GM23338 (cell line): ENCODE results near the gene PPP1R3A. TPM values are rescaled to one million over a fixed set of nuclear protein-coding genes. Genes with fewer than 3 reads are reported as not detected.

Experiments
- ATAC-seq: fragments of 200-7000 bp; cut with Tn5 transposase; 3 replicates; pipeline ENCODE4 v1.9.1; 2020
- DNase-seq: peaks from one replicate; pipeline ENCODE4 v3.0.0-alpha.2; 2015; ENCODE audit warnings: low spot score
- H2AFZ ChIP-seq: fragments of 200-600 bp; sonication (generic); 2 replicates; pipeline ENCODE4 v1.8.0; 2016; ENCODE audit warnings: antibody characterized with exemption, mild to moderate bottlenecking, moderate library complexity
- H3F3A ChIP-seq: fragments of 200-600 bp; sonication (generic); replicated peaks from 2 replicates; pipeline ENCODE4 v1.8.0; 2017; ENCODE audit warnings: antibody characterized with exemption, mixed run types, low read depth
- H3K27ac ChIP-seq: fragments of 200-600 bp; sonication (generic); 2 replicates; pipeline ENCODE4 v1.6.1; 2016; ENCODE audit warnings: low read depth
- H3K27me3 ChIP-seq: fragments of 200-600 bp; sonication (generic); 2 replicates; pipeline ENCODE4 v1.8.0; 2016; ENCODE audit warnings: mild to moderate bottlenecking, mixed run types, moderate library complexity; ENCODE audit not compliant: insufficient read depth
- H3K36me3 ChIP-seq: fragments of 200-600 bp; sonication (generic); 2 replicates; pipeline ENCODE4 v1.8.0; 2016; ENCODE audit warnings: mild to moderate bottlenecking; ENCODE audit not compliant: insufficient read depth
- H3K4me1 ChIP-seq: fragments of 200-600 bp; sonication (generic); 2 replicates; pipeline ENCODE4 v1.8.0; 2016; ENCODE audit warnings: mild to moderate bottlenecking, moderate library complexity; ENCODE audit not compliant: insufficient read depth
- H3K4me2 ChIP-seq: fragments of 200-600 bp; sonication (generic); 2 replicates; pipeline ENCODE4 v1.7.1; 2017; ENCODE audit warnings: mixed run types
- H3K4me3 ChIP-seq: fragments of 200-600 bp; sonication (generic); 2 replicates; pipeline ENCODE4 v1.6.1; 2016; ENCODE audit warnings: mixed run types
- H3K79me2 ChIP-seq: fragments of 200-600 bp; sonication (generic); replicated peaks from 2 replicates; pipeline ENCODE4 v1.8.0; 2017; ENCODE audit warnings: mild to moderate bottlenecking; ENCODE audit not compliant: insufficient read depth
- H3K9me2 ChIP-seq: fragments of 200-600 bp; sonication (generic); 2 replicates; pipeline ENCODE4 v1.8.0; 2017; ENCODE audit not compliant: insufficient read depth
- H4K20me1 ChIP-seq: fragments of 200-600 bp; sonication (generic); replicated peaks from 2 replicates; pipeline ENCODE4 v1.8.0; 2017; ENCODE audit warnings: mild to moderate bottlenecking; ENCODE audit not compliant: insufficient read depth
- H3K27ac Mint-ChIP-seq: 2 replicates; pipeline ENCODE4 v1.8.0; 2020; ENCODE audit warnings: inconsistent platforms, mild to moderate bottlenecking, moderate library complexity, mixed read lengths
- H3K27me3 Mint-ChIP-seq: 3 replicates; pipeline ENCODE4 v1.8.0; 2022; ENCODE audit warnings: low read depth, mild to moderate bottlenecking, moderate library complexity, mixed read lengths, inconsistent platforms; ENCODE audit not compliant: insufficient read depth, poor library complexity
- H3K36me3 Mint-ChIP-seq: 3 replicates; pipeline ENCODE4 v1.8.0; 2021; ENCODE audit warnings: low read depth, mild to moderate bottlenecking, inconsistent platforms, moderate library complexity, mixed read lengths
- H3K4me1 Mint-ChIP-seq: 3 replicates; pipeline ENCODE4 v1.8.0; 2020; ENCODE audit warnings: mild to moderate bottlenecking, inconsistent platforms, mixed read lengths
- H3K4me3 Mint-ChIP-seq: 3 replicates; pipeline ENCODE4 v1.8.0; 2021; ENCODE audit warnings: moderate library complexity, mild to moderate bottlenecking, inconsistent platforms, mixed read lengths
- H3K9me3 Mint-ChIP-seq: 3 replicates; pipeline ENCODE4 v1.8.0; 2020; ENCODE audit warnings: moderate library complexity, mild to moderate bottlenecking, inconsistent platforms, mixed read lengths
- CREB1 ChIP-seq: fragments of 250-450 bp; sonication (Bioruptor Pico); IDR thresholded peaks from 2 replicates; pipeline ENCODE4 v1.5.0; 2020; ENCODE audit warnings: low read depth, mild to moderate bottlenecking, moderate library complexity
- ETS1 ChIP-seq: IDR thresholded peaks from 2 replicates; pipeline ENCODE4 v1.6.1; 2016; ENCODE audit warnings: antibody characterized with exemption
- EZH2 ChIP-seq: fragments of 200-600 bp; sonication (generic); IDR thresholded peaks from one replicate; pipeline ENCODE4 v1.8.0; 2017; ENCODE audit warnings: antibody characterized with exemption, mild to moderate bottlenecking, low read depth; ENCODE audit not compliant: unreplicated experiment
- EZH2phosphoT487 ChIP-seq: fragments of 200-600 bp; sonication (generic); IDR thresholded peaks from one replicate; pipeline ENCODE4 v1.8.1; 2018; ENCODE audit warnings: antibody characterized with exemption; ENCODE audit not compliant: unreplicated experiment
- JUNB ChIP-seq: IDR thresholded peaks from one replicate; pipeline ENCODE4 v1.6.1; 2016; ENCODE audit warnings: antibody characterized with exemption; ENCODE audit not compliant: unreplicated experiment
- NANOG ChIP-seq: IDR thresholded peaks from 2 replicates; pipeline ENCODE4 v1.6.1; 2016; ENCODE audit warnings: antibody characterized with exemption, borderline replicate concordance
- POLR2AphosphoS5 ChIP-seq: IDR thresholded peaks from 2 replicates; pipeline ENCODE4 v1.6.1; 2016; ENCODE audit warnings: antibody characterized with exemption, low read depth
- STAT1 ChIP-seq: IDR thresholded peaks from one replicate; pipeline ENCODE4 v1.6.1; 2016; ENCODE audit warnings: antibody characterized with exemption; ENCODE audit not compliant: unreplicated experiment
- ZNF331 ChIP-seq: fragments of 250-450 bp; sonication (Bioruptor Pico); IDR thresholded peaks from 2 replicates; pipeline ENCODE4 v1.5.0; 2020; ENCODE audit warnings: low read depth, mild to moderate bottlenecking, moderate library complexity
- polyA plus RNA-seq: library from polyadenylated mRNA; unstranded; fragments of >200 nt; fragmentation: Nextera tagmentation; extraction: Ambion mirVana; gene quantifications from 2 replicates; pipeline ENCODE4 v1.2.1, GENCODE V29; 2016
- total RNA-seq: library from RNA; depleted of rRNA; stranded (reverse); fragments of >200 nt; shearing (Covaris generic); gene quantifications from 2 replicates; pipeline ENCODE4 v1.2.3, GENCODE V29; 2014
- TF ChIP-seq, protein P1 (sequence below), 2 experiments: fragments of 200-600 bp in 1 of 2; sonication (generic) in 1 of 2; conservative IDR thresholded peaks; 2 replicates each; pipeline versions ENCODE4 v1.5.1 to v1.6.1; 2016 to 2017; ENCODE audit warnings: antibody characterized with exemption in 2 of 2, low read depth in 2 of 2, mild to moderate bottlenecking in 2 of 2, moderate library complexity in 1 of 2
- TF ChIP-seq, protein P2 (sequence below): IDR thresholded peaks from one replicate; pipeline ENCODE4 v1.6.1; 2018; ENCODE audit warnings: antibody characterized with exemption; ENCODE audit not compliant: unreplicated experiment

Gene PPP1R3A
- total and polyA plus RNA-seq, 2 experiments from 2014 or later, result 0.28 TPM; not detected in 1

DNA sequence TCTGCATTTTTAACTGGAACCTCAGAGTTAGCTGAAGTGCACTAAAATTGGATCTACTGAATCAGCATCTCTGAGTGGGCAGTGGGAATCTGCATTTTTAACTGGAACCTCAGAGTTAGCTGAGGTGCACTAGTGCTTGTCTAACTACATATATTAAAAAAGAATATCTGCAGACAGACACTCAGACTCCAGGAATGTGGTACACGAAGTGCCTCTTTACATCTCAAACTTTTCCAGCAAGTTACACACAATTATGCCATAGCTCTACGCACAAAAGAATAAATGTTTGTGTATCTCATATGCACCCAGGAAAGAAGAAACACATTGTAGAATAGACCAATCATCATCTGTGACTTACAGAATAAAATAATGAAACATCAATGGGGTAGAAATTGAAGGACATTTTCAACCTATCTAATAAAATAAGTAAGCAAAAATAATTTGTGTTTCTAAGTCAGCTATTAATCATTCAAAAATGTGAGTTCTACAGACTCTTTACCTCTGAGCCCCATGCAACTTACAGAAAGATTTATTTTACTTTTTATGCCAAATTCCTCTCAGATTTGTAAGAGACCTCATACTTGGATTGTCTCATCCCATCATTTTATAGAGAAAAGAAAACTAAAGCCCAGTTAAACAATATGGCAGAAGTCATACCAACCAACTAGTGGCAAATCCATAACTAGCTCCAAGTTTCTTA is 28.3 kb downstream of the PPP1R3A start (continued):
- TF ChIP-seq, protein P1, sequence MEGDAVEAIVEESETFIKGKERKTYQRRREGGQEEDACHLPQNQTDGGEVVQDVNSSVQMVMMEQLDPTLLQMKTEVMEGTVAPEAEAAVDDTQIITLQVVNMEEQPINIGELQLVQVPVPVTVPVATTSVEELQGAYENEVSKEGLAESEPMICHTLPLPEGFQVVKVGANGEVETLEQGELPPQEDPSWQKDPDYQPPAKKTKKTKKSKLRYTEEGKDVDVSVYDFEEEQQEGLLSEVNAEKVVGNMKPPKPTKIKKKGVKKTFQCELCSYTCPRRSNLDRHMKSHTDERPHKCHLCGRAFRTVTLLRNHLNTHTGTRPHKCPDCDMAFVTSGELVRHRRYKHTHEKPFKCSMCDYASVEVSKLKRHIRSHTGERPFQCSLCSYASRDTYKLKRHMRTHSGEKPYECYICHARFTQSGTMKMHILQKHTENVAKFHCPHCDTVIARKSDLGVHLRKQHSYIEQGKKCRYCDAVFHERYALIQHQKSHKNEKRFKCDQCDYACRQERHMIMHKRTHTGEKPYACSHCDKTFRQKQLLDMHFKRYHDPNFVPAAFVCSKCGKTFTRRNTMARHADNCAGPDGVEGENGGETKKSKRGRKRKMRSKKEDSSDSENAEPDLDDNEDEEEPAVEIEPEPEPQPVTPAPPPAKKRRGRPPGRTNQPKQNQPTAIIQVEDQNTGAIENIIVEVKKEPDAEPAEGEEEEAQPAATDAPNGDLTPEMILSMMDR (conservative IDR thresholded peaks at IDR 0.05; ENCODE audit: low read depth in 2 of 2), result no peak
- TF ChIP-seq ETS1, result no peak
- no peak for TF ChIP-seq NANOG
- TF ChIP-seq EZH2phosphoT487, result no peak

GRCh38 chr7:113883096-113883495 is 35.7 kb downstream of the PPP1R3A start:
- no peak for DNase-seq
- Histone ChIP-seq H3K79me2 (no peaks in the 10 kb centered on the region), H2AFZ (no peak overlapping the region), H3K36me3 (no peaks in the 10 kb centered on the region), H3F3A (no peaks in the 10 kb centered on the region), H3K4me3 (no peak overlapping the region), H4K20me1 (no peaks in the 10 kb centered on the region), H3K27me3 (no peaks in the 10 kb centered on the region), H3K4me1 (no peaks in the 10 kb centered on the region), H3K9me2 (no peaks in the 10 kb centered on the region), H3K4me2 (no peak overlapping the region), H3K27ac (no peak overlapping the region)
- peaks cover 3% of the 10 kb centered on the region; the same call in 2 of the 3 replicates for H3K9me3 Mint-ChIP-seq
- H3K27ac Mint-ChIP-seq, result no peak overlapping the region
- H3K4me3 Mint-ChIP-seq, result no peak overlapping the region
- H3K36me3 Mint-ChIP-seq, result no peaks in the 10 kb centered on the region; the same call in 2 of the 3 replicates
- H3K4me1 Mint-ChIP-seq, result no peaks in the 10 kb centered on the region
- no peak for ATAC-seq
- no peaks in the 10 kb centered on the region for H3K27me3 Mint-ChIP-seq
- no peak for TF ChIP-seq NANOG
- TF ChIP-seq STAT1, result no peak
- no peak for TF ChIP-seq JUNB
- TF ChIP-seq, protein P1 (conservative IDR thresholded peaks at IDR 0.05; ENCODE audit: low read depth in 2 of 2), result no peak
- TF ChIP-seq EZH2, result no peak
- TF ChIP-seq CREB1 (CRISPR knock-in tag), result no peak
- TF ChIP-seq ETS1, result no peak
- no peak for TF ChIP-seq ZNF331 (CRISPR knock-in tag)
- TF ChIP-seq EZH2phosphoT487, result no peak
- no peak for TF ChIP-seq POLR2AphosphoS5
- TF ChIP-seq, protein P2, sequence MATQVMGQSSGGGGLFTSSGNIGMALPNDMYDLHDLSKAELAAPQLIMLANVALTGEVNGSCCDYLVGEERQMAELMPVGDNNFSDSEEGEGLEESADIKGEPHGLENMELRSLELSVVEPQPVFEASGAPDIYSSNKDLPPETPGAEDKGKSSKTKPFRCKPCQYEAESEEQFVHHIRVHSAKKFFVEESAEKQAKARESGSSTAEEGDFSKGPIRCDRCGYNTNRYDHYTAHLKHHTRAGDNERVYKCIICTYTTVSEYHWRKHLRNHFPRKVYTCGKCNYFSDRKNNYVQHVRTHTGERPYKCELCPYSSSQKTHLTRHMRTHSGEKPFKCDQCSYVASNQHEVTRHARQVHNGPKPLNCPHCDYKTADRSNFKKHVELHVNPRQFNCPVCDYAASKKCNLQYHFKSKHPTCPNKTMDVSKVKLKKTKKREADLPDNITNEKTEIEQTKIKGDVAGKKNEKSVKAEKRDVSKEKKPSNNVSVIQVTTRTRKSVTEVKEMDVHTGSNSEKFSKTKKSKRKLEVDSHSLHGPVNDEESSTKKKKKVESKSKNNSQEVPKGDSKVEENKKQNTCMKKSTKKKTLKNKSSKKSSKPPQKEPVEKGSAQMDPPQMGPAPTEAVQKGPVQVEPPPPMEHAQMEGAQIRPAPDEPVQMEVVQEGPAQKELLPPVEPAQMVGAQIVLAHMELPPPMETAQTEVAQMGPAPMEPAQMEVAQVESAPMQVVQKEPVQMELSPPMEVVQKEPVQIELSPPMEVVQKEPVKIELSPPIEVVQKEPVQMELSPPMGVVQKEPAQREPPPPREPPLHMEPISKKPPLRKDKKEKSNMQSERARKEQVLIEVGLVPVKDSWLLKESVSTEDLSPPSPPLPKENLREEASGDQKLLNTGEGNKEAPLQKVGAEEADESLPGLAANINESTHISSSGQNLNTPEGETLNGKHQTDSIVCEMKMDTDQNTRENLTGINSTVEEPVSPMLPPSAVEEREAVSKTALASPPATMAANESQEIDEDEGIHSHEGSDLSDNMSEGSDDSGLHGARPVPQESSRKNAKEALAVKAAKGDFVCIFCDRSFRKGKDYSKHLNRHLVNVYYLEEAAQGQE, result no peak
